HCT116 (cell line): ENCODE results near the gene COTL1.

ENCODE experiments used
- POLR2A ChIP-seq: IDR thresholded peaks from 2 replicates; pipeline ENCODE4 v1.7.0; 2011; ENCODE audit warnings: borderline replicate concordance; ENCODE audit not compliant: insufficient read depth, insufficient read length; ENCODE audit errors: extremely low read depth
- TF ChIP-seq, protein P1 (sequence below): IDR thresholded peaks from 2 replicates; pipeline ENCODE4 v1.6.1; 2012

DNA sequence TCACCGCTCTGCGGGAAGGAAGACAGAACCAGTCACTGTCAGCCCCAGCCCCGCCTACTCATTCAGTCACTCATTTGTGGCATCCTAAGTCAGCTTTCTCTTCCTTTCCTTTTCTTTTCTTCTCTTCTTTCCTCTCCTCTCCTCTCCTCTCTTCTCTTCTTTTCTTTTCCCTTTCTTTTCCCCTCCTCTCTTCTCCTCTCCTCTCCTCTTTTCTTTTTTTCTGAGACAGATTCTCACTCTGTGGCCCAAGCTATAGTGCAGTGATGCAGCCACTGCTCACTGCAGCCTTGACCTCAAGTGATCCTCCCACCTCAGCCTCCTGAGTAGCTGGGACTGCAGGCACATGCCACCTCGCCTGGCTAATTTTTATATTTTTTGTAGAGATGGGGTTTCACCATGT, 19.8 kb upstream of the COTL1 start:
- TF ChIP-seq, protein P1, sequence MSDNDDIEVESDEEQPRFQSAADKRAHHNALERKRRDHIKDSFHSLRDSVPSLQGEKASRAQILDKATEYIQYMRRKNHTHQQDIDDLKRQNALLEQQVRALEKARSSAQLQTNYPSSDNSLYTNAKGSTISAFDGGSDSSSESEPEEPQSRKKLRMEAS = no peak
- TF ChIP-seq POLR2A = no peak
